HCEC 1CT (cell line): ENCODE results near the gene TRAK2.
"Not testable (repeated sequence)": the region's sequence is repeated elsewhere in the genome, so short reads cannot be mapped to it uniquely, and the experiment has no call there.

Experiments
- DNase-seq: peaks from one replicate; pipeline ENCODE4 v3.0.0-alpha.2; 2017

TRAK2 gene

GRCh38 chr2:201414099-201415023 lies 36.9 kb downstream of the TRAK2 start:
- DNase-seq, result peak; percentile 68

GRCh38 chr2:201413552-201413951 lies 37.7 kb downstream of the TRAK2 start:
- no peak for DNase-seq

- DNase-seq, result no peak
Measured at GRCh38 chr2:201413143-201413542, 38.1 kb downstream of the TRAK2 start.

GRCh38 chr2:201411421-201411820 lies 39.8 kb downstream of the TRAK2 start:
- peak; percentile 18 for DNase-seq

GRCh38 chr2:201408931-201409330 lies 42.3 kb downstream of the TRAK2 start:
- no peak for DNase-seq

GRCh38 chr2:201407265-201407664 lies 44.0 kb downstream of the TRAK2 start:
- no peak for DNase-seq

- peak; percentile 80 for DNase-seq
Measured at GRCh38 chr2:201406077-201406662, 45.1 kb downstream of the TRAK2 start.

- no peak for DNase-seq
Measured at GRCh38 chr2:201404699-201405280, 46.5 kb downstream of the TRAK2 start.

- no peak for DNase-seq
Measured at GRCh38 chr2:201403880-201404279, 47.4 kb downstream of the TRAK2 start.

- no peak for DNase-seq
Measured at GRCh38 chr2:201402651-201403562, 48.4 kb downstream of the TRAK2 start.

GRCh38 chr2:201401815-201402214 lies 49.4 kb downstream of the TRAK2 start:
- no peak for DNase-seq

GRCh38 chr2:201396595-201396994 lies 54.7 kb downstream of the TRAK2 start:
- no peak for DNase-seq

- DNase-seq, result peak; percentile 25
Measured at GRCh38 chr2:201383136-201383535, 68.1 kb downstream of the TRAK2 start.

- DNase-seq, result no peak
Measured at GRCh38 chr2:201378496-201379397, 72.5 kb downstream of the TRAK2 start.

- no peak for DNase-seq
Measured at GRCh38 chr2:201377218-201377617, 74.0 kb downstream of the TRAK2 start.

- DNase-seq, result no peak
Measured at GRCh38 chr2:201369775-201370174, 81.5 kb downstream of the TRAK2 start.

- not testable (repeated sequence) for DNase-seq
Measured at GRCh38 chr2:201369318-201369717, 81.9 kb downstream of the TRAK2 start.

GRCh38 chr2:201366146-201366545 lies 85.1 kb downstream of the TRAK2 start:
- peak; percentile 54 for DNase-seq

GRCh38 chr2:201363857-201364560 lies 87.2 kb downstream of the TRAK2 start:
- peak; percentile 74 for DNase-seq

GRCh38 chr2:201362396-201362795 lies 88.9 kb downstream of the TRAK2 start:
- DNase-seq, result no peak
